Lower lobe of right lung (tissue), 2 donors: Measurements from ENCODE around the gene TMEM150A. TPM values are rescaled to one million over a fixed set of nuclear protein-coding genes. Genes with fewer than 3 reads are reported as not detected.
"Not testable (repeated sequence)": the region's sequence is repeated elsewhere in the genome, so short reads cannot be mapped to it uniquely, and the experiment has no call there.

Experiments
- ATAC-seq, 2 donors: fragments of 200-7000 bp; cut with Tn5 transposase; one replicate each; pipeline ENCODE4 v1.9.1; 2020 to 2022; ENCODE audit warnings: mild to moderate bottlenecking in 2 of 2, moderate library complexity in 2 of 2
- DNase-seq: peaks from one replicate; pipeline ENCODE4 v3.0.0-alpha.2; 2020
- H3K27ac ChIP-seq: fragments of 200-600 bp; one replicate; pipeline ENCODE4 v1.8.0; 2022
- H3K27me3 ChIP-seq: fragments of 200-600 bp; one replicate; pipeline ENCODE4 v1.8.0; 2022; ENCODE audit warnings: low read depth
- H3K36me3 ChIP-seq: fragments of 200-600 bp; one replicate; pipeline ENCODE4 v1.8.0; 2022; ENCODE audit warnings: mild to moderate bottlenecking
- H3K4me1 ChIP-seq: fragments of 200-600 bp; one replicate; pipeline ENCODE4 v1.8.0; 2022
- H3K4me3 ChIP-seq: fragments of 200-600 bp; one replicate; pipeline ENCODE4 v1.8.0; 2022; ENCODE audit warnings: mild to moderate bottlenecking
- H3K9me3 ChIP-seq: fragments of 200-600 bp; one replicate; pipeline ENCODE4 v1.8.0; 2022
- CTCF ChIP-seq: fragments of 200-600 bp; IDR thresholded peaks from one replicate; pipeline ENCODE4 v1.8.0; 2022; ENCODE audit warnings: antibody characterized with exemption, mild to moderate bottlenecking
- intact Hi-C: fragments of 100-400 bp; cut with DNase I; formaldehyde crosslinking; loops from one replicate; pipeline ENCODE4 v1.11.0; 2022
- total RNA-seq: library from RNA; stranded (reverse); fragmentation: NEBNext Ultra II Directional; extraction: Animal tissue kit (Norgen Biotek cat#: 25700); gene quantifications from one replicate; pipeline ENCODE4 v1.2.1, GENCODE V29; 2021
- donor health status: DM: no; HTN: yes; CAD: no; lungs with severe emphysema.

Gene TMEM150A
- total RNA-seq, 1 donor from 2014 or later: 28.9 TPM

- no peak for TF ChIP-seq CTCF
- H3K36me3 ChIP-seq: peaks cover 60% of the 10 kb centered on the region
These were observed 17.1 kb upstream of the TMEM150A start for GRCh38 chr2:85619617-85620016.

GRCh38 chr2:85617723-85618122 is 15.2 kb upstream of the TMEM150A start:
- H3K27me3 ChIP-seq, H3K9me3 ChIP-seq, intact Hi-C loops, H3K27ac ChIP-seq, ATAC-seq, DNase-seq: not testable (repeated sequence)
- peaks cover 41% of the 10 kb centered on the region for H3K36me3 ChIP-seq
- H3K4me1 ChIP-seq: peaks cover 21% of the 10 kb centered on the region
- H3K4me3 ChIP-seq: peak overlapping the region; percentile 11

More at GRCh38 chr2:85619617-85620016, 17.1 kb upstream of the TMEM150A start:
- no peak overlapping the region for H3K27ac ChIP-seq
- H3K4me1 ChIP-seq: peaks cover 21% of the 10 kb centered on the region
- no peak overlapping the region for H3K4me3 ChIP-seq
- ATAC-seq: no peak
- H3K27me3 ChIP-seq: no peaks in the 10 kb centered on the region
- H3K9me3 ChIP-seq: no peaks in the 10 kb centered on the region
- intact Hi-C loops: no loop called here
- no peak for DNase-seq

GRCh38 chr2:85615413-85615728 is 12.9 kb upstream of the TMEM150A start:
- TF ChIP-seq CTCF: no peak
- Histone ChIP-seq H3K4me3 (peak overlapping the region; percentile 90), H3K27me3 (no peaks in the 10 kb centered on the region), H3K4me1 (peaks cover 36% of the 10 kb centered on the region), H3K27ac (peak overlapping the region; percentile 89), H3K9me3 (no peaks in the 10 kb centered on the region), H3K36me3 (peaks cover 18% of the 10 kb centered on the region)
- ATAC-seq (no peak), DNase-seq (no peak)
- intact Hi-C loops: no loop called here

- DNase-seq: not testable (repeated sequence)
These were observed 12.3 kb upstream of the TMEM150A start for GRCh38 chr2:85614757-85615156.

GRCh38 chr2:85613717-85614515 is 11.4 kb upstream of the TMEM150A start:
- H3K27ac ChIP-seq: no peak overlapping the region
- DNase-seq: no peak
- peaks cover 45% of the 10 kb centered on the region for H3K4me1 ChIP-seq
- no peaks in the 10 kb centered on the region for H3K9me3 ChIP-seq
- ATAC-seq: no peak
- H3K27me3 ChIP-seq: no peaks in the 10 kb centered on the region
- H3K36me3 ChIP-seq: peaks cover 12% of the 10 kb centered on the region
- no peak for TF ChIP-seq CTCF
- H3K4me3 ChIP-seq: no peak overlapping the region
- intact Hi-C loops: no loop called here

More at GRCh38 chr2:85614757-85615156, 12.3 kb upstream of the TMEM150A start:
- H3K27ac ChIP-seq, intact Hi-C loops, ATAC-seq, H3K9me3 ChIP-seq, H3K4me3 ChIP-seq, H3K27me3 ChIP-seq: not testable (repeated sequence)
- Histone ChIP-seq H3K36me3 (peaks cover 12% of the 10 kb centered on the region), H3K4me1 (peaks cover 40% of the 10 kb centered on the region)

GRCh38 chr2:85611705-85612587 is 9.4 kb upstream of the TMEM150A start, which contains the start of gene C2orf68:
Gene C2orf68 (minus strand): TSS chr2:85612066. CDS start chr2:85611984, 82 bp downstream.
- Histone ChIP-seq H3K27ac (peak within 1 kb of the TSS; percentile 87), H3K27me3 (no peaks in the 10 kb centered on the region), H3K9me3 (no peaks in the 10 kb centered on the region), H3K36me3 (peaks cover 29% of the 10 kb centered on the region), H3K4me1 (peaks cover 49% of the 10 kb centered on the region), H3K4me3 (peak within 1 kb of the TSS; percentile 89)
- intact Hi-C loops: no loop called here
- peak; percentile 87 to 88 for ATAC-seq
- DNase-seq: peak; percentile 94
- TF ChIP-seq CTCF: no peak
